Suppressor macrophage treated with lipopolysaccharide for 1 hour (primary cell): ENCODE data around the gene PPP1R14C.
"Not testable (repeated sequence)": the region's sequence is repeated elsewhere in the genome, so short reads cannot be mapped to it uniquely, and the experiment has no call there.

Experiments used
- DNase-seq, 3 donors: peaks; one replicate each; pipeline ENCODE4 v3.0.0-alpha.2; 2020 to 2022

Gene PPP1R14C

GRCh38 chr6:150172929-150173328, 30.1 kb downstream of the PPP1R14C start:
- DNase-seq = no peak

- DNase-seq = no peak
These were observed 32.8 kb downstream of the PPP1R14C start for GRCh38 chr6:150175586-150176151.

- no peak for DNase-seq
These were observed 33.3 kb downstream of the PPP1R14C start for GRCh38 chr6:150176152-150176551.

GRCh38 chr6:150176659-150177058, 33.8 kb downstream of the PPP1R14C start:
- DNase-seq = no peak

- DNase-seq = no peak
These were observed 34.6 kb downstream of the PPP1R14C start for GRCh38 chr6:150177259-150177951.

- no peak for DNase-seq
These were observed 35.2 kb downstream of the PPP1R14C start for GRCh38 chr6:150177952-150178520.

- DNase-seq = no peak
These were observed 36.2 kb downstream of the PPP1R14C start for GRCh38 chr6:150179030-150179429.

GRCh38 chr6:150179907-150180424, 37.1 kb downstream of the PPP1R14C start:
- DNase-seq = not testable (repeated sequence)

GRCh38 chr6:150180517-150180916, 37.7 kb downstream of the PPP1R14C start:
- no peak for DNase-seq

GRCh38 chr6:150182460-150183078, 39.7 kb downstream of the PPP1R14C start:
- no peak for DNase-seq

GRCh38 chr6:150183105-150183504, 40.3 kb downstream of the PPP1R14C start:
- peak in 2 of 3 donors; percentile 40 to 53 for DNase-seq

GRCh38 chr6:150183966-150184365, 41.1 kb downstream of the PPP1R14C start:
- DNase-seq = no peak

- DNase-seq = no peak
These were observed 42.2 kb downstream of the PPP1R14C start for GRCh38 chr6:150184850-150185731.

- DNase-seq = no peak
These were observed 42.9 kb downstream of the PPP1R14C start for GRCh38 chr6:150185732-150186117.

- no peak for DNase-seq
These were observed 43.5 kb downstream of the PPP1R14C start for GRCh38 chr6:150186129-150186898.

GRCh38 chr6:150187433-150187832, 44.6 kb downstream of the PPP1R14C start:
- DNase-seq = not testable (repeated sequence)

- no peak for DNase-seq
These were observed 46.3 kb downstream of the PPP1R14C start for GRCh38 chr6:150189122-150189521.

GRCh38 chr6:150191809-150192208, 49.0 kb downstream of the PPP1R14C start:
- DNase-seq = no peak

- no peak for DNase-seq
These were observed 51.4 kb downstream of the PPP1R14C start for GRCh38 chr6:150194195-150194594.

- peak; percentile 17 to 50 (median 21) for DNase-seq
These were observed 53.2 kb downstream of the PPP1R14C start for GRCh38 chr6:150195996-150196417.

- DNase-seq = no peak
These were observed 54.3 kb downstream of the PPP1R14C start for GRCh38 chr6:150196942-150197745.
